ENCODE data around the gene TOMM7. TPM values are rescaled to one million over a fixed set of nuclear protein-coding genes. Genes with fewer than 3 reads are reported as not detected.

TOMM7 gene
- total and polyA plus RNA-seq, 10 of the 15 experiments (the other 5 are each of a cell fraction or from before 2014, with no cell fraction given) = 151 to 1,497 (median 322) TPM

DNA sequence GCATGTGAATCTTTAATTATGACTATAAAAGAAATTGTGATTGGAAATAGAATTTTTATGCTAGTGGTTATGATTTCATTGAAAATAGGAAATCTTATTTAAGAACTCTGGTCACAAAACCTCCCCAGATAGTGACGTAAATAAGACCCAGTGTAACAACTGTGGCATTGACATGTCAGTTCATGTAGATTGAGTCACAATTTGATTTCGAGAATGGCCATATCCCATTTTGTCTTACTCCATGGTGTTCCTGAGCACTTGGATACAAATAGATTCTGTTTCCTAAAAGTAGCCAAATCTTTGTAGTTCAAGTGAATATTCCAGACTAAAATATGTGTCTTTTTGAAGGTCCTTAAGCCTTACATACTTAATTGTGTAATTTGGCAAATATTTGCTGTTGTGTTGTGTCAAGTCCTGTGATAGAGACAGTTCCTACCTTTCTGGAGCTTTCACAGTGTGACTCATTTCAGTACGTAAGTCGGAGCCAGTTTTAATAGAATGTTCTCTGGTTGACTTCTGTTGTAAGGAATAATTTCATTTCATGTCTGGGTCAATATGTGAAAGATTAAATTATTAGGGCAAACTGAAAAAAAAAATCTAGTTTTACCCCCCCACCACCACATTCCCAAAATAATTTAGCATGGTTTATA is 37.1 kb upstream of the TOMM7 start:
- DNase-seq (ENCODE audit: low read depth, low spot score) (no peak), FAIRE-seq (no peak), ATAC-seq (peak; percentile 24)
- Histone ChIP-seq H3K4me2 (ENCODE audit: control insufficient read depth, insufficient read depth) (no peak overlapping the region), H2AFZ (ENCODE audit: control insufficient read depth, low read depth, low read length) (no peak overlapping the region), H3K36me3 (ENCODE audit: control insufficient read depth in 2 of 2, insufficient read depth in 2 of 2, low read length in 1 of 2) (peaks cover 0 to 5% of the 10 kb centered on the region in 2 experiments; a peak in 1 of 4 replicates), H3K79me2 (ENCODE audit: control insufficient read depth, insufficient read depth, low read length) (peaks cover 30% of the 10 kb centered on the region), H4K20me1 (ENCODE audit: control insufficient read depth, insufficient read depth) (no peaks in the 10 kb centered on the region), H3K4me1 (ENCODE audit: control insufficient read depth, insufficient read depth, low read length) (peaks cover 10% of the 10 kb centered on the region), H3K27me3 (replicated peaks in 1 of 2; ENCODE audit: control insufficient read depth in 2 of 2, insufficient read depth in 2 of 2, low read length in 1 of 2) (no peaks in the 10 kb centered on the region), H3K4me3 (no peak overlapping the region), H3K9me3 (replicated peaks; ENCODE audit: control insufficient read depth, insufficient read depth, low read length) (no peaks in the 10 kb centered on the region; the same call in 2 of the 3 replicates), H3K9ac (ENCODE audit: control insufficient read depth, insufficient read depth, low read length) (no peak overlapping the region), H3K27ac (ENCODE audit: control insufficient read depth, insufficient read depth) (peak overlapping the region; percentile 46)
- ChIA-PET SMC1A (ENCODE audit: uncharacterized antibody, unreplicated experiment) (interaction anchor here (0.9 to 3.1 kb wide), 14 partner anchors 9 to 195 kb away, joined by 3 to 34 read pairs (median 5); partner anchors contain the start of gene IL6), RAD21 (ENCODE audit: unreplicated experiment) (interaction anchor here (0.5 to 2.1 kb wide), 13 partner anchors 11 to 507 kb away, joined by 3 to 13 read pairs (median 4); no protein-coding TSS in a partner anchor), POLR2A (interaction anchor here (2.1 to 2.9 kb wide), 3 partner anchors 9 to 25 kb away, joined by 6 to 17 read pairs (median 13); no protein-coding TSS in a partner anchor), CTCF (interaction anchor here (0.7 to 3.3 kb wide), 19 partner anchors 9 to 583 kb away, joined by 3 to 45 read pairs (median 3); partner anchors contain the start of genes IL6 and TOMM7)
- 78% methylated on average over 4 of the region's 4 CpGs for WGBS (ENCODE audit: insufficient coverage, insufficient replicate concordance, low lambda C conversion rate, missing lambda C conversion rate)
- no TSS peak for BruUV-seq (replicated peaks)
- intact Hi-C loops (cut with micrococcal nuclease; ENCODE audit: unreplicated experiment) = loop anchor here (1.0 to 10.0 kb wide), 3 partner anchors 25 to 325 kb away; partner anchors contain the start of gene NUP42
- in situ Hi-C loops (cut with MboI) = no loop called here
- TF ChIP-seq EED (IDR thresholded peaks at IDR 0.05; ENCODE audit: low read depth) (no peak), ZNF622 (IDR thresholded peaks at IDR 0.05) (no peak), DPF2 (IDR thresholded peaks at IDR 0.05) (0 out of 2 replicates have a peak, but pooled peaks have one; percentile 12), PML (IDR thresholded peaks at IDR 0.05; ENCODE audit: low read length) (no peak), GABPA (IDR thresholded peaks at IDR 0.05; ENCODE audit: low read depth) (no peak), SUPT20H (IDR thresholded peaks at IDR 0.05; ENCODE audit: borderline replicate concordance, control insufficient read depth, low read depth, low read length) (no peak), TCF7 (IDR thresholded peaks at IDR 0.05; ENCODE audit: borderline replicate concordance) (no peak), JUND (IDR thresholded peaks at IDR 0.05; ENCODE audit: low read depth, low read length) (no peak), FOS (IDR thresholded peaks at IDR 0.05; ENCODE audit: borderline replicate concordance, extremely low read depth, insufficient read length) (no peak), NRF1 (conservative IDR thresholded peaks at IDR 0.05; ENCODE audit: low read depth, low read length) (no peak), CBX3 (IDR thresholded peaks at IDR 0.05; ENCODE audit: borderline replicate concordance, low read depth) (no peak)
- TF ChIP-seq, protein P1, sequence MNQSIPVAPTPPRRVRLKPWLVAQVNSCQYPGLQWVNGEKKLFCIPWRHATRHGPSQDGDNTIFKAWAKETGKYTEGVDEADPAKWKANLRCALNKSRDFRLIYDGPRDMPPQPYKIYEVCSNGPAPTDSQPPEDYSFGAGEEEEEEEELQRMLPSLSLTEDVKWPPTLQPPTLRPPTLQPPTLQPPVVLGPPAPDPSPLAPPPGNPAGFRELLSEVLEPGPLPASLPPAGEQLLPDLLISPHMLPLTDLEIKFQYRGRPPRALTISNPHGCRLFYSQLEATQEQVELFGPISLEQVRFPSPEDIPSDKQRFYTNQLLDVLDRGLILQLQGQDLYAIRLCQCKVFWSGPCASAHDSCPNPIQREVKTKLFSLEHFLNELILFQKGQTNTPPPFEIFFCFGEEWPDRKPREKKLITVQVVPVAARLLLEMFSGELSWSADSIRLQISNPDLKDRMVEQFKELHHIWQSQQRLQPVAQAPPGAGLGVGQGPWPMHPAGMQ (IDR thresholded peaks at IDR 0.05; ENCODE audit: borderline replicate concordance) = no peak
- TF ChIP-seq, protein P2, sequence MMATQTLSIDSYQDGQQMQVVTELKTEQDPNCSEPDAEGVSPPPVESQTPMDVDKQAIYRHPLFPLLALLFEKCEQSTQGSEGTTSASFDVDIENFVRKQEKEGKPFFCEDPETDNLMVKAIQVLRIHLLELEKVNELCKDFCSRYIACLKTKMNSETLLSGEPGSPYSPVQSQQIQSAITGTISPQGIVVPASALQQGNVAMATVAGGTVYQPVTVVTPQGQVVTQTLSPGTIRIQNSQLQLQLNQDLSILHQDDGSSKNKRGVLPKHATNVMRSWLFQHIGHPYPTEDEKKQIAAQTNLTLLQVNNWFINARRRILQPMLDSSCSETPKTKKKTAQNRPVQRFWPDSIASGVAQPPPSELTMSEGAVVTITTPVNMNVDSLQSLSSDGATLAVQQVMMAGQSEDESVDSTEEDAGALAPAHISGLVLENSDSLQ (IDR thresholded peaks at IDR 0.05) = no peak
- TF ChIP-seq, protein P3, sequence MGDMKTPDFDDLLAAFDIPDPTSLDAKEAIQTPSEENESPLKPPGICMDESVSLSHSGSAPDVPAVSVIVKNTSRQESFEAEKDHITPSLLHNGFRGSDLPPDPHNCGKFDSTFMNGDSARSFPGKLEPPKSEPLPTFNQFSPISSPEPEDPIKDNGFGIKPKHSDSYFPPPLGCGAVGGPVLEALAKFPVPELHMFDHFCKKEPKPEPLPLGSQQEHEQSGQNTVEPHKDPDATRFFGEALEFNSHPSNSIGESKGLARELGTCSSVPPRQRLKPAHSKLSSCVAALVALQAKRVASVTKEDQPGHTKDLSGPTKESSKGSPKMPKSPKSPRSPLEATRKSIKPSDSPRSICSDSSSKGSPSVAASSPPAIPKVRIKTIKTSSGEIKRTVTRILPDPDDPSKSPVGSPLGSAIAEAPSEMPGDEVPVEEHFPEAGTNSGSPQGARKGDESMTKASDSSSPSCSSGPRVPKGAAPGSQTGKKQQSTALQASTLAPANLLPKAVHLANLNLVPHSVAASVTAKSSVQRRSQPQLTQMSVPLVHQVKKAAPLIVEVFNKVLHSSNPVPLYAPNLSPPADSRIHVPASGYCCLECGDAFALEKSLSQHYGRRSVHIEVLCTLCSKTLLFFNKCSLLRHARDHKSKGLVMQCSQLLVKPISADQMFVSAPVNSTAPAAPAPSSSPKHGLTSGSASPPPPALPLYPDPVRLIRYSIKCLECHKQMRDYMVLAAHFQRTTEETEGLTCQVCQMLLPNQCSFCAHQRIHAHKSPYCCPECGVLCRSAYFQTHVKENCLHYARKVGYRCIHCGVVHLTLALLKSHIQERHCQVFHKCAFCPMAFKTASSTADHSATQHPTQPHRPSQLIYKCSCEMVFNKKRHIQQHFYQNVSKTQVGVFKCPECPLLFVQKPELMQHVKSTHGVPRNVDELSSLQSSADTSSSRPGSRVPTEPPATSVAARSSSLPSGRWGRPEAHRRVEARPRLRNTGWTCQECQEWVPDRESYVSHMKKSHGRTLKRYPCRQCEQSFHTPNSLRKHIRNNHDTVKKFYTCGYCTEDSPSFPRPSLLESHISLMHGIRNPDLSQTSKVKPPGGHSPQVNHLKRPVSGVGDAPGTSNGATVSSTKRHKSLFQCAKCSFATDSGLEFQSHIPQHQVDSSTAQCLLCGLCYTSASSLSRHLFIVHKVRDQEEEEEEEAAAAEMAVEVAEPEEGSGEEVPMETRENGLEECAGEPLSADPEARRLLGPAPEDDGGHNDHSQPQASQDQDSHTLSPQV (IDR thresholded peaks at IDR 0.05) = peak; percentile 1; the same call in 1 of the 2 replicates
- TF ChIP-seq, protein P4, sequence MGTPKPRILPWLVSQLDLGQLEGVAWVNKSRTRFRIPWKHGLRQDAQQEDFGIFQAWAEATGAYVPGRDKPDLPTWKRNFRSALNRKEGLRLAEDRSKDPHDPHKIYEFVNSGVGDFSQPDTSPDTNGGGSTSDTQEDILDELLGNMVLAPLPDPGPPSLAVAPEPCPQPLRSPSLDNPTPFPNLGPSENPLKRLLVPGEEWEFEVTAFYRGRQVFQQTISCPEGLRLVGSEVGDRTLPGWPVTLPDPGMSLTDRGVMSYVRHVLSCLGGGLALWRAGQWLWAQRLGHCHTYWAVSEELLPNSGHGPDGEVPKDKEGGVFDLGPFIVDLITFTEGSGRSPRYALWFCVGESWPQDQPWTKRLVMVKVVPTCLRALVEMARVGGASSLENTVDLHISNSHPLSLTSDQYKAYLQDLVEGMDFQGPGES (IDR thresholded peaks at IDR 0.05) = no peak
